NCI-H345 treated with DMSO at 0.1 percent for 48 hours (cell line): ENCODE data around the gene TUFT1.

Source experiments
- DNase-seq: peaks from one replicate; lab custom pipeline; 2025; ENCODE audit not compliant: unreplicated experiment; lab: John Stamatoyannopoulos, UW

The TUFT1 gene

GRCh38 chr1:151536499-151536898 lies 3.6 kb upstream of the TUFT1 start:
- DNase-seq = no peak

DNA sequence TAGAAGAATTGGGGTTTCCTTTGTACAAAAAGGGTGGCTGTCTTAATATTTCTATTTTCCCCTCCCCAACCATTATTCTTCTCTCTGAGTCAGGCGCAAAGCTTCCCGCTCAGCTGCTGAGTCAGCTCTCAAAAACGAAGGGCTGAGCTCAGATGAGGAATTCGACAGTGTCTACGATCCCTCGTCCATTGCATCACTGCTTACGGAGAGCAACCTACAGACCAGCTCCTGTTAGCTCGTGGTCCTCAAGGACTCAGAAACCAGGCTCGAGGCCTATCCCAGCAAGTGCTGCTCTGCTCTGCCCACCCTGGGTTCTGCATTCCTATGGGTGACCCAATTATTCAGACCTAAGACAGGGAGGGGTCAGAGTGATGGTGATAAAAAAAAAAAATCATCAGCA lies 3.0 kb upstream of the TUFT1 start:
- DNase-seq = no peak

GRCh38 chr1:151539321-151540020 lies 638 bp upstream of the TUFT1 start:
- peak; percentile 100 for DNase-seq

- DNase-seq = no peak
These were observed 871 bp downstream of the TUFT1 start for GRCh38 chr1:151540982-151541377.

DNA sequence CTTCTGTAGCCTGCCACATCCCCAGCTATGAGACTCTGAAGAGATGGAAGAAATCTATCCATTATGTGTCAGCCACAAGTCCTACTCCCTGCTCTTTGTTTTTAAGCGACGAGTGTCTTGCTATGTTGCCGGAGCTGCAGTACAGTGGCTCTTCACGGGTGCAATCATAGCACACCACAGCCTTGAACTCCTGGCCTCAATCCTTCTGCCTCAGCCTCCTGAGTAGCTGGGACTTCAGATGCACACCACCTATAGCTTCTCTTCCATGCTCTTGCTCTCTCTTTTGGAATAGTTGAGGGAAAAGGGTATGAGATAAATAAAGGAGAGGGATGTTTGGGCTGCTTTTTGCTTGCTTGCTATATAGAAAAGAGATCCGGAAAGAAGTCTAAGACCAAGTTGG lies 1.6 kb downstream of the TUFT1 start:
- DNase-seq = no peak

DNA sequence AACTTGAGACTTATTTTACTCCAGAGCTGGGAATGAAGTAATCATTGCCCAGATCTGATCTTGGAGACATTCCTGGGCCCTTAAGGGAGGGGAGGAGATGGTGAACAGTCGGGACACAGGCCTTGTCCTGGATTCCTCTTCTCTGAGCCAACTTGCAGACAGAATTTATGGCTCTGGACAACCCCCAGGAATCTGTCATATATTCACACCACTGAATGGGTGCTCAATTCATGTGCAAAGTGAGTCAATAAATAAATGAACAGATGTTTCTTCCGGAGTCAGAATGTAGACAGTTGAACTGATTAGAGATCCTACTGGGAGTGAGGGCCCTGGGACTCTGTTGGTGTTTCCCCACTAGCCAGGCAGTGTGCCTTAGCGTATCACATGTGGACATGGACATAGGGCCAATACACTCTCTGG lies 2.6 kb downstream of the TUFT1 start:
- DNase-seq = no peak

DNA sequence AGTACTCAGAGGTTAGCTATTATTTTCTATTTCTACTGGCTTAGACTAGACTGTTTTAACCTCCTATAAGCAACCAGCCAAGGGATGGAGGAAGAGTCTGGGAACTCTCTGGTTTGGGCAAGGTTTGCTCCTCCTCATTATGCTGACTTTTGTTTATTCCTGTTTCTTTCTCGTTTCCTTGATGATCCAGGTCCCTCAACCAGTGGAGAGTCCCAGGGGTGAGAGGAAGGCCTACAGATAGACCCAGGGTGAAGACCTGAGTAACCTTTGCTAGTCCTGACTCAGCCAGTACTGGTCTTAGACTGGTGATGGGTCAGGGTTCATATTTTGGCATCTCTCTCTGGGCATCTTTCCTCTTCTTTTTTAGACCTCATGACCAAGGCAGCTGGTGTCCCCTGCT lies 5.4 kb downstream of the TUFT1 start:
- DNase-seq = no peak

- DNase-seq = no peak
These were observed 6.2 kb downstream of the TUFT1 start for GRCh38 chr1:151546011-151546925.

DNA sequence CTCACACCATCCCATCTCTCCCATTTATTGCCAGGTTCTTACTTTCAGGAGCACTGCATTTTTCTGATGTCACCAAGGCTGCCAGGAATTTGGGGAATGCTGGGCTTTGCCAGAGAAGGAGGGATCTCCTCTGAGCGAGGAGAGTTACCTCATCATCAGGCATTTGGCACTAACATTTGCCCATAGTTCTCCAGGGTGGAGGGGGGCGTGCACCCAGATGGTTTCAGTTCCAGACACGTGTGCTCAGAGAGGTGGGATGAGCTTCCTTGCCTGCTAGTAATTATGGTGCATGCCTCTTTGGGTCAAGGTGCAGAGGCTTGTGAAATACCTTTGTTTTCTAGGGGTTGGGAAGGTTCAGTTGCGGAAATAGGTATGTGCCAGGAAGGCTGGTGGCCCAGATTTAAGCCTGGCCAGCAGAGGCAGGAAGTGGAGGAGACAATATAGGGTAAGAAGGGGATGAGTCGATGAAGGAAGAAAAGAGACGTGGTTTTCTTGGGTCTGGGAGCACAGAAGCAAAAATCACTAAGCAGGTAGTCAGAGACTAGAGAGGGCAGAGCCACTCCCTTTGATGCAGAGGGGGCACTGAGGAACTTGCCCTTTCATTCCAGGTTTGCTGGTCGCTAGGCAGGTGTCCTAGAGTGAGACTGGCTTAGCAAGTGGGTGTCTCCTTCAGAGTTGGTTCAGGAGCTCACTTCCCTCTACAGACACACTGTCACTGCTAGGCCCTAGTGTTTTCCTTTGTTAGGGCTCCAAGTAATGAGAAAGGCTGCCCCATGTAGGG lies 7.2 kb downstream of the TUFT1 start:
- DNase-seq = no peak

DNA sequence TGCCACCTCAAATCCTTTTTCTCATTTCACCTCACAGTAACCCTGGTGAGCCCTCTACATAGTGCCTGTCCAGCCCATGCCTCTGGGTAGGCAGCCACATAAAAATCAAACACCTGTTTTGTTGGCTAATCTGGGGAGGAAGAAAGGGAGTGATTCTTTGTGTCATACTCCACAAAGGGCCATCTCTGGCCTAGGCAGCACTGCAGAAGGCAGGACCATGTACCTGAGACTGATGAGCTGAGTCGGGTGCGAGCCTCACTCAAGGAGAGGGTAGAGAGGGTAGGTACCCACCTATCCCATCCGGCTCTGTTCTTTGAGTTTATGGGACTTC lies 7.8 kb downstream of the TUFT1 start:
- DNase-seq = no peak

DNA sequence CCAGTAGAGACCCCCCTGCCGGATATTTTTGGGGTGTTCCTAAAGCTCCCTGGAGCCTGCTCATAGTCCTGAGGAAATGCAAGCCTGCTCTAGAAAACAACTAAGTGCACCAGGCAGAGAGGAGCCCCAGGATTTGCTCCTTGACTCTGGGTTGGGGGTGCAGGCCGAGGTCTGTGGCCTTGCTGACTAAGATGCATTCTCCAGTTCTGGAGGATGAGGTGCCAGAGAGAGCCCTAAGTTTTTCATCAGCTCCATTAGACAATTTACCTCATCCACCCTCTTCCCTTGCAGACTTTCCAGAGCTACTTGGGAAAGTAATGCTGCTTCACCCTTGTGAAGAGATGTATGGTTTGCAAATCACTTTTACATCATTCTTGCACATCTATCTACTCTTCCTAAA lies 9.1 kb downstream of the TUFT1 start:
- DNase-seq = no peak

GRCh38 chr1:151553659-151554058 lies 13.6 kb downstream of the TUFT1 start:
- DNase-seq = no peak

DNA sequence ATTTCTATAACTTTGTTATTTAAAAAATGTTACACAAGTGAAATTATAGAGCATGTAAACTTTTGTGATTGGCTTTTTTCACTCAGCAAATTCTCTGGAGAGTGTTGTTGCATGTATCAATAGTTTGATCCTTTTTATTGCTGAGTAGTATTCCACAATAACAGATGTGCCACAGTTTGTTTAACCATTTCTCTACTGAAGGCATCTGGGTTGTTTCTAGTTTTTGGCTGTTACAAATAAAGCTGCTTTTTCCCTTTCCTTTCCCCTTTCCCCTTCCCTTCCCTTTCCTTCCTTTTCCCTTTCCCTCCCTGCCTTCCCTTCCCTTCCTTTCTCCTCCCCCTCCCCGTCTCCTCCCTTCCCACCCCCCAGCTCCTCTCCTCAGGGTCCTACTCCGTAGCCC lies 15.9 kb downstream of the TUFT1 start:
- no peak for DNase-seq

DNA sequence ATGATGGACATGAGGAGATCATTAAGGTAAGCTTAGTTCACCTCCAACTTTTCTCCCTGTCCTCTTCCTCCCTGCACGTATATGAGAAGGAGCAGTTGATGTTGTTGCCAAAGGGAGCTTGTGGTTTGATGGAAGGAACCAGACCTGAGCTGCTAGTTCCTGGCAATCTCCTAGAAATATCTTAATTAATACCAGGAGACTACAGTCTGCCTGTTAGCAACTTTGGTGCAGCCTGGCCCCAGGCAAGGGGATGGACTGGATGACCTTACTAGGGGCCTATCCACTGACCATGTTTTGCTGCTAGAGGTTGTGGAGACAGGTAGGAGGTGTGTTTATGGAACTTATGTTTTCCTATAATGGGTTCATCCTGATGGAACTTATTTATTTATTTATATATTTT lies 22.6 kb downstream of the TUFT1 start:
- no peak for DNase-seq

DNA sequence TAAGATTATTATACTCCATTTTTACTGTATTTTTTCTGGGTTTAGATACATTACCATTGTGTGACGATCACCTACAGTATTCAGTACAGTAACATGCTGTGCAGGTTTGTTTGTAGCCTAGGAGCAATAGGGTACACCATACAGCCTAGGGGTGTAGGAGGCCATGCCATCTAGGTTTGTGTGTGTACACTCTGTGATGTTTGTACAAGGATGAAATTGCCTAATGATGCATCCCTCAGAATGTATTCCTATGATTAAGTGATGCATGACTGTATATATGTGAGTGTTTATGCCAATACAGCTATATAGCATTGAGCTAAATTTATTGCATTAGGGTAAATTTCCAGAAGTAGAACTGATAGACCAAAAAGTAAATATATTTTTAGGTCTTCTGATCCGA lies 23.3 kb downstream of the TUFT1 start:
- no peak for DNase-seq

GRCh38 chr1:151565502-151566189 lies 25.5 kb downstream of the TUFT1 start:
- no peak for DNase-seq

GRCh38 chr1:151568626-151569088 lies 28.5 kb downstream of the TUFT1 start:
- no peak for DNase-seq

GRCh38 chr1:151570819-151571218 lies 30.7 kb downstream of the TUFT1 start:
- peak; percentile 77 for DNase-seq

DNA sequence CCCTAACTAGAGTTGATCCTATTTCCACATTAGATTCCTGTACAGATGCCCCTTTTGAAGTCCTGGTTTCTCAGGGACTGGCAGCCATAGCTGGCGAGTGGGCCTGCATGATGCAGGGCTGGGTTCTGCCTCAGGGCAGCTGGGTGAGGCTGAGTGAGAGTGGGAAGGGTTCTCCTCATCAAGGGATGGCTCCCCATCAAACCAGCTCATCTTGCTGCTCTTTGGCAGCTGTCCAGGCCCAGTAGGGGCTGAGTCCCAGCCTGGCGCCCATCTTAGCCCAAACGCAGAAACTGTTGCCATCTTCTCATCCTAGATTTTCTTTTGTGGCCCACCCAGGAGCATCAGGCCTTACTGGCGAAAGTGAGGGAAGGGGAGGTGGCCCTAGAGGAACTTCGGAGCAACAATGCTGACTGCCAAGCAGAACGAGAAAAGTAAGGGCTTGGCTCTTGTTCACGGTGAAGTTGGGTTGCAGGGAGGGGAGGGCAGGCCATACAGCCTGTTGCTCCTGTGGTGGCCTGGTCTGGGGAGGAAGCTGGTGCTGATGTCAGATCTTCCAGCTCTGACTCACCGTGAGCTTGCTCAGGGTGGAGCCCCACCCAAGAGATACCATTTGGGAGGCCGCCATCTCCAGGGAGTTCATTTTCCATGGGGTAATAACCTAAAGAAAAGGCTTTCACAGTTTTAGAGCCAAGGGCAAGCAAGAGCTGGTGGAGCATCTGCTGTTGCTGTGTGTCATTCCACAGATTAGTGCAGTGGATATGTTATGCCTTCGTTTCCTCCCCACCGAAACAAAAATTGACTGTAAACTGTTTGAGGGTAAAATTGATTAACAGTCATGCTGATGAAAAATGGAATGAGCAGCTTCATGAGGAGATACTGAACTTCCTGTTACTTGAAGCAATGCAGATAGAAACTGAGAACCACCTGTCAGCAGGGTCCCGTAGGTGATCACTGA lies 34.7 kb downstream of the TUFT1 start:
- DNase-seq = no peak

- no peak for DNase-seq
These were observed 37.1 kb downstream of the TUFT1 start for GRCh38 chr1:151577173-151577572.
